Measurements from ENCODE around the gene RNF123.

GRCh38 chr3:49759226-49759625, 69.9 kb downstream of the RNF123 start:
- TF ChIP-seq CTCF (IDR thresholded peaks at IDR 0.05), result no peak
- no peak for TF ChIP-seq EZH2 (IDR thresholded peaks at IDR 0.05; ENCODE audit: borderline replicate concordance, insufficient read depth, low read depth, low read length, poor library complexity, severe bottlenecking)
